Measurements from ENCODE around the gene CCBE1.

Gene CCBE1

GRCh38 chr18:59478591-59478990 is 218.6 kb downstream of the CCBE1 start:
- no peaks in the 10 kb centered on the region for H3K36me3 ChIP-seq (ENCODE audit: control insufficient read depth, insufficient read depth, low read length)
- H3K9ac ChIP-seq (ENCODE audit: low read length): no peak overlapping the region
- H3K4me3 ChIP-seq (ENCODE audit: low read length): no peak overlapping the region
- no peaks in the 10 kb centered on the region for H3K27me3 ChIP-seq (ENCODE audit: control insufficient read depth, insufficient read depth, low read length)
- H3K4me1 ChIP-seq (ENCODE audit: control insufficient read depth, insufficient read depth, low read length): no peaks in the 10 kb centered on the region
- H3K9me3 ChIP-seq (ENCODE audit: control insufficient read depth, low read length): no peaks in the 10 kb centered on the region

- H3K9me3 ChIP-seq (ENCODE audit: control insufficient read depth, low read length): no peaks in the 10 kb centered on the region
- no peak overlapping the region for H3K9ac ChIP-seq (ENCODE audit: low read length)
- no peak overlapping the region for H3K4me3 ChIP-seq (ENCODE audit: low read length)
- peaks cover under 1% of the 10 kb centered on the region for H3K27me3 ChIP-seq (ENCODE audit: control insufficient read depth, insufficient read depth, low read length)
- no peaks in the 10 kb centered on the region for H3K36me3 ChIP-seq (ENCODE audit: control insufficient read depth, insufficient read depth, low read length)
- no peaks in the 10 kb centered on the region for H3K4me1 ChIP-seq (ENCODE audit: control insufficient read depth, insufficient read depth, low read length)
These were observed 219.4 kb downstream of the CCBE1 start for GRCh38 chr18:59477849-59478248.

- H3K9ac ChIP-seq (ENCODE audit: low read length): no peak overlapping the region
- no peak overlapping the region for H3K4me3 ChIP-seq (ENCODE audit: low read length)
- no peaks in the 10 kb centered on the region for H3K9me3 ChIP-seq (ENCODE audit: control insufficient read depth, low read length)
- no peaks in the 10 kb centered on the region for H3K4me1 ChIP-seq (ENCODE audit: control insufficient read depth, insufficient read depth, low read length)
- no peaks in the 10 kb centered on the region for H3K36me3 ChIP-seq (ENCODE audit: control insufficient read depth, insufficient read depth, low read length)
- H3K27me3 ChIP-seq (ENCODE audit: control insufficient read depth, insufficient read depth, low read length): peaks cover 5% of the 10 kb centered on the region
These were observed 226.6 kb downstream of the CCBE1 start for GRCh38 chr18:59470561-59471121.

GRCh38 chr18:59469463-59470180 is 227.6 kb downstream of the CCBE1 start:
- no peak overlapping the region for H3K4me3 ChIP-seq (ENCODE audit: low read length)
- peaks cover 5% of the 10 kb centered on the region for H3K27me3 ChIP-seq (ENCODE audit: control insufficient read depth, insufficient read depth, low read length)
- H3K36me3 ChIP-seq (ENCODE audit: control insufficient read depth, insufficient read depth, low read length): no peaks in the 10 kb centered on the region
- H3K9ac ChIP-seq (ENCODE audit: low read length): no peak overlapping the region
- H3K9me3 ChIP-seq (ENCODE audit: control insufficient read depth, low read length): no peaks in the 10 kb centered on the region
- H3K4me1 ChIP-seq (ENCODE audit: control insufficient read depth, insufficient read depth, low read length): no peaks in the 10 kb centered on the region

GRCh38 chr18:59468821-59469220 is 228.4 kb downstream of the CCBE1 start:
- Histone ChIP-seq H3K4me1 (ENCODE audit: control insufficient read depth, insufficient read depth, low read length) (no peaks in the 10 kb centered on the region), H3K36me3 (ENCODE audit: control insufficient read depth, insufficient read depth, low read length) (no peaks in the 10 kb centered on the region)

GRCh38 chr18:59467497-59467896 is 229.7 kb downstream of the CCBE1 start:
- Histone ChIP-seq H3K36me3 (ENCODE audit: control insufficient read depth, insufficient read depth, low read length) (no peaks in the 10 kb centered on the region), H3K27me3 (ENCODE audit: control insufficient read depth, insufficient read depth, low read length) (peaks cover under 1% of the 10 kb centered on the region), H3K9me3 (ENCODE audit: control insufficient read depth, low read length) (no peaks in the 10 kb centered on the region), H3K4me1 (ENCODE audit: control insufficient read depth, insufficient read depth, low read length) (no peaks in the 10 kb centered on the region), H3K9ac (ENCODE audit: low read length) (no peak overlapping the region), H3K4me3 (ENCODE audit: low read length) (no peak overlapping the region)

More at GRCh38 chr18:59468821-59469220, 228.4 kb downstream of the CCBE1 start:
- no peak overlapping the region for H3K9ac ChIP-seq (ENCODE audit: low read length)
- H3K27me3 ChIP-seq (ENCODE audit: control insufficient read depth, insufficient read depth, low read length): peaks cover 5% of the 10 kb centered on the region
- H3K4me3 ChIP-seq (ENCODE audit: low read length): no peak overlapping the region
- H3K9me3 ChIP-seq (ENCODE audit: control insufficient read depth, low read length): no peaks in the 10 kb centered on the region

GRCh38 chr18:59466980-59467379 is 230.2 kb downstream of the CCBE1 start:
- Histone ChIP-seq H3K4me1 (ENCODE audit: control insufficient read depth, insufficient read depth, low read length) (no peaks in the 10 kb centered on the region), H3K9me3 (ENCODE audit: control insufficient read depth, low read length) (no peaks in the 10 kb centered on the region), H3K9ac (ENCODE audit: low read length) (no peak overlapping the region), H3K27me3 (ENCODE audit: control insufficient read depth, insufficient read depth, low read length) (no peaks in the 10 kb centered on the region), H3K36me3 (ENCODE audit: control insufficient read depth, insufficient read depth, low read length) (no peaks in the 10 kb centered on the region), H3K4me3 (ENCODE audit: low read length) (no peak overlapping the region)

- Histone ChIP-seq H3K36me3 (ENCODE audit: control insufficient read depth, insufficient read depth, low read length) (no peaks in the 10 kb centered on the region), H3K4me3 (ENCODE audit: low read length) (no peak overlapping the region), H3K27me3 (ENCODE audit: control insufficient read depth, insufficient read depth, low read length) (no peaks in the 10 kb centered on the region), H3K9ac (ENCODE audit: low read length) (no peak overlapping the region), H3K9me3 (ENCODE audit: control insufficient read depth, low read length) (no peaks in the 10 kb centered on the region), H3K4me1 (ENCODE audit: control insufficient read depth, insufficient read depth, low read length) (no peaks in the 10 kb centered on the region)
These were observed 232.7 kb downstream of the CCBE1 start for GRCh38 chr18:59464486-59464885.

GRCh38 chr18:59461171-59461570 is 236.1 kb downstream of the CCBE1 start:
- no peak overlapping the region for H3K9ac ChIP-seq (ENCODE audit: low read length)
- no peaks in the 10 kb centered on the region for H3K4me1 ChIP-seq (ENCODE audit: control insufficient read depth, insufficient read depth, low read length)
- no peaks in the 10 kb centered on the region for H3K27me3 ChIP-seq (ENCODE audit: control insufficient read depth, insufficient read depth, low read length)
- no peaks in the 10 kb centered on the region for H3K36me3 ChIP-seq (ENCODE audit: control insufficient read depth, insufficient read depth, low read length)
- H3K9me3 ChIP-seq (ENCODE audit: control insufficient read depth, low read length): no peaks in the 10 kb centered on the region
- H3K4me3 ChIP-seq (ENCODE audit: low read length): no peak overlapping the region

GRCh38 chr18:59460072-59460420 is 237.2 kb downstream of the CCBE1 start:
- Histone ChIP-seq H3K27me3 (ENCODE audit: control insufficient read depth, insufficient read depth, low read length) (no peaks in the 10 kb centered on the region), H3K9ac (ENCODE audit: low read length) (no peak overlapping the region), H3K4me1 (ENCODE audit: control insufficient read depth, insufficient read depth, low read length) (no peaks in the 10 kb centered on the region), H3K9me3 (ENCODE audit: control insufficient read depth, low read length) (no peaks in the 10 kb centered on the region), H3K36me3 (ENCODE audit: control insufficient read depth, insufficient read depth, low read length) (no peaks in the 10 kb centered on the region), H3K4me3 (ENCODE audit: low read length) (no peak overlapping the region)

GRCh38 chr18:59459369-59460071 is 237.7 kb downstream of the CCBE1 start:
- no peak overlapping the region for H3K4me3 ChIP-seq (ENCODE audit: low read length)
- H3K9ac ChIP-seq (ENCODE audit: low read length): no peak overlapping the region
- H3K9me3 ChIP-seq (ENCODE audit: control insufficient read depth, low read length): no peaks in the 10 kb centered on the region
- no peaks in the 10 kb centered on the region for H3K36me3 ChIP-seq (ENCODE audit: control insufficient read depth, insufficient read depth, low read length)
- no peaks in the 10 kb centered on the region for H3K27me3 ChIP-seq (ENCODE audit: control insufficient read depth, insufficient read depth, low read length)
- no peaks in the 10 kb centered on the region for H3K4me1 ChIP-seq (ENCODE audit: control insufficient read depth, insufficient read depth, low read length)

- Histone ChIP-seq H3K36me3 (ENCODE audit: control insufficient read depth, insufficient read depth, low read length) (no peaks in the 10 kb centered on the region), H3K4me3 (ENCODE audit: low read length) (no peak overlapping the region), H3K9ac (ENCODE audit: low read length) (no peak overlapping the region), H3K9me3 (ENCODE audit: control insufficient read depth, low read length) (no peaks in the 10 kb centered on the region), H3K4me1 (ENCODE audit: control insufficient read depth, insufficient read depth, low read length) (no peaks in the 10 kb centered on the region), H3K27me3 (ENCODE audit: control insufficient read depth, insufficient read depth, low read length) (no peaks in the 10 kb centered on the region)
These were observed 238.6 kb downstream of the CCBE1 start for GRCh38 chr18:59458575-59458974.
